Kidney tubule cell (primary cell): ENCODE data around the gene SRRM2.

Experiments
- DNase-seq: peaks from one replicate; pipeline ENCODE4 v3.0.0-alpha.2; 2018; ENCODE audit warnings: low spot score

The SRRM2 gene

DNA sequence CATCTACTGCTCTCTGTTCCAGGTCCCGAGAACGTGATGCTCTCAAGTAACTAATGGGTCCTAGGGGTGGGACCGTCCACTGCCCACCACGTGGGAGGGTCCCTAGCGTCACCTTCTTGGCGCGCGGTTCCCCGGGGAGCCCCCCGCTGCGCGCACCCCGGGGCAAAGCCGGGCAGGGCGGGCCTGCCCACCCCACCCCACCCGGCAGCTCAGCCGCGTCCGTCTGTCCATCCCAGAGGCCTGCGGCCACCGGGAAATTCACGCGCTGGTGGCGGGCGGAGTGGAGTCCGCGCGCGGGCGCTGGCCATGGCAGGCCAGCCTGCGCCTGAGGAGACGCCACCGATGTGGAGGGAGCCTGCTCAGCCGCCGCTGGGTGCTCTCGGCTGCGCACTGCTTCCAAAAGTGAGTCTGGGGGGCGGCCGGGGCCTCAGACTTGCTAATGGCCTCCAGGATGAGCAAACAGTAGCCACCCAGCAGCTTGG is 46.3 kb downstream of the SRRM2 start:
- no peak for DNase-seq

GRCh38 chr16:2799205-2799858 is 46.9 kb downstream of the SRRM2 start:
- no peak for DNase-seq

DNA sequence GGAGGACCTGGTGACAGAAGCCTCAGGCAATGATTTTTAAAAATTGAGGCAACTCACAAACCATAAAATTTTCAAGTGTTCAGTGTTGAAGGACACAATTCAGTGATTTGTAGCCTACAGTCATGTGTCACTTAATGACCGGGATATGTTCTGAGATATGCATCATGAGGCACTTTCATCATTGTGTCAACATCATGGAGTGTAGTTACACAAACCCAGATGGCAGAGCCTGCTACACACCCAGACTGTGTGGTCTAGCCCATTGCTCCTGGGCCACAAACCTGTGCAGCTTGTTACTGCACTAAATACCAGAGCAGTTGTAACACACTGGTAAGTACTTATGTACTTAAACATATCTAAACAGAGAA is 47.4 kb downstream of the SRRM2 start:
- DNase-seq: peak; percentile 61

DNA sequence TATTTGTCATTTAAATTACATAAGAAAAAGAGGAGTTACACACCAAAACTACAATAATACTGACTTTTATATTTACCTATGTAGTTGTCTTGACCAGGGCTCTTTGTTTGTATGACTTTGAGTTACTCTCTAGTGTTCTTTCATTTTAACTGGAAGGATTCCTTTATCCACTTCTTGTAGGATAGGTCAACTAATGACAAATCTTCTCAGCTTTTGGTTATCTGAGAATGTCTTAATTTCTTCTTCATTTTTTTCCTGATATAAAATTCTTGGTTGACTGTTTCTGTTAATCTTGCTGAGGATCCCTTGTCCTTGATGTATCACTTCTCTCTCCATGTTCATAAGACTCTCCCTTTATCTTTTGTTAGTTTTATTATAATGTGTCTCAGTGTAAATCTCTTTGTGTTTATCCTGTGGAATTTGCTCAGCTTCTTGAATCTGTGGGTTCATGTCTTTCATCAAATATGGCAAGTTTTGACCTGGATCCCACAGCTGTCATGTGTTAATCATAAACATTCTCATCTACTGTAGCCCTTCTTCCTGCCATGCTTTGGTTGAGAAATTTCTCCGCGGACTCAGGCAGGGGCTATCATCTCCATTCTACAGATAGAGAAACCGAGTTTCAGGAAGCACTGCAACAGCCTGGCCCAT is 51.2 kb downstream of the SRRM2 start:
- DNase-seq: no peak

GRCh38 chr16:2804728-2805127 is 52.3 kb downstream of the SRRM2 start:
- no peak for DNase-seq

GRCh38 chr16:2806286-2806685 is 53.8 kb downstream of the SRRM2 start:
- no peak for DNase-seq

DNA sequence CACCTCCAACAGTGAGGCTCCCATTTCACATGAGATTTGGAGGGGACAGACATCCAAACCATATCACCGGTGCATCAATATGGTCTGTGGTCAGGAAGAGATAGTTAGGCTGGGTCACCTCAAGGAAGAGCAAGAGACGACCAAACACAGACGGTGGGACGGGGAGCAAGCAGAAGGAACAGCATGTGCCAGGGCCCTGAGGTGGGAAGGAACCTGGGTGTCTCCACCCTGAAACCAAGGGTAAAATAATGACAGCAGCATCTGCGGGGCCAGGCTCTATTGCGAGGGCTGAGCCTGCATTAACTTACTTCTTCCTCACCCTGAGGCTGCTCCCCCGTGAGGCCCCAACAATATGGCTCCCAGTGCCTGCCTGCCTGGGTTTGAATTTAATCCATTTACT is 55.7 kb downstream of the SRRM2 start:
- DNase-seq: no peak

DNA sequence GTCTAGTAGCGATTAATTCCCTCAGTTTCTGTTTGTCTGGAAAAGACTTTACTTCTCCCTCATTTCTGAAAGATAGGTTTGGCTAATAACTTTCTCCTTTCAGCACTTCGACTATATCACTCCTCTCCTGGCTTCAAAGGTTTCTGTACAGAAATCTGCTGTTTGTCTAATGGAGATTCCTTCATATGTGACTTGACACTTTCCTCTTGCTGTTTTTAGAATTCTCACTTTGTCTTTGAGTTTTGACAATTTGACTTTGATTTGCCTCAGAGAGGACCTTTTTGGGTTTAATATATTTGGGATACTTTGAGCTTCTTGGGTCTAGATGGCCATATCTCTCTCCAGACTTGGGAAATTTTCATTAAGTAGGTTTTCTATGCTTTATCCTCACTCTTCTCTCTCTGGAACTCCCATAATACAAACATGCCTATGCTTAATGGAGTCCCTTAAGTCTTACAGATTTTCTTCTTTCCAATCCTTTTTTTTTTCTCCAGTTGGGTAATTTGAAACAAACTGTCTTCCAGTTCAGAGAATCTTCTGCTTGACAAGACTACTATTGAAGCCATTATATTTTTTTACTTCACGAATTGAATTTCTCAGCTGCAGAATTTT is 56.8 kb downstream of the SRRM2 start:
- DNase-seq: no peak

DNA sequence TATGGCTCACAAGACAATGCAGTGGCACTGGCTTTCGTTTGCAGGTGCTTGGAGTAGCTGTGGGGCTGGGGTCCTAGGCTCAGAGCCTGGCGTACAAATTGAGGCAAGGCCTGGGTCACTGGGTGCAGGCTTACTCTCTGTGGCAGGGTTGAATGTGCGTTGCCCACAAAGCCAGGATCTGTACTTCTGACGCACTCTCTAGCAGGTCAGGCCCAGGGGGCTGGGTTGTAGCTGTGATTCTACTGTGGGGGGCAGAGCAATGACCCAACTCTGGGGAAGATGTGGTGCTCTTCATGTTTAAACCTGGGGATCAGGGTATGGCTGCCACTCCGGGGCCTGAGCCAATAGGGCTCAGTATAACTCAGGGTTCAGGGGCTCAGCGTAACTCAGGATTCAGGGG is 58.2 kb downstream of the SRRM2 start:
- DNase-seq: no peak

DNA sequence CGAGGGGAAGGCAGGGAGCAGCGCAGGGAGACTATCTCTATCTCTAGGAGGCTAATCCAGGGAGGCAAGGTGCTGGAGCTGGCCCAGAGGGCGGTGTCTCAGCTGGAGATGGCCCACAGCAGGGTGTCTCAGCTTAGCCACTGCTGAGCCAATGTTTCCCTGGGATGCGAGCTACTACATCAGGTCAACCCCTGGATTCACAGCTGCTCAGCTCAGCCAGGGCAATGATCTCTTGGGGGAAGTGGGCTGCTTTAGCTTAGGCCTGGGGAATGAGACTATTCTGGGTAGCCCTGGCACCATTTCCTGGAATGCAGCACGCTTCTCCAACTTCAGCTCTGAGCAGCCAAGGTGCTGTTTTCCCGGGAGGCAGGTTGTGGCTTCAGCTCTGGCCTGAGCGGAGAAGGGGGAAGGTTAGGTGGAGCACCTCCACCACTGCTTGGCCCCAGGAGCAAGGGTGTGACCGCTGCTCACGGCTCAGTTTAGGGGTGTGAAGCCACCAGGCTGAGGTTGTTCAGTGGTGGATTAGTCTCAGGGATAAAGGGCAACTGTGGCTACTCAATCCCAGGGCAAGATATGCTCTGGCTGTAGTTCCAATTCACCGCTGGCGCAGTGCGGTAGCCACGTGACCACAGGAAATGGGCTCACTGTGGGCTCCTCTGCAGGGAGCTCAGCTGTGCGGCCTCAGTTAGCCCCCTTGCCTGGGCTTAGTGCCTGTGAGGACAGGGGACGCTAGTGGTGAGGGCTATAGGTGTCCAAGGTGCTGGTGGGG is 59.4 kb downstream of the SRRM2 start:
- no peak for DNase-seq

- DNase-seq: no peak
These were observed 61.4 kb downstream of the SRRM2 start for GRCh38 chr16:2813771-2814221.

- DNase-seq: no peak
These were observed 62.3 kb downstream of the SRRM2 start for GRCh38 chr16:2814551-2815298.

DNA sequence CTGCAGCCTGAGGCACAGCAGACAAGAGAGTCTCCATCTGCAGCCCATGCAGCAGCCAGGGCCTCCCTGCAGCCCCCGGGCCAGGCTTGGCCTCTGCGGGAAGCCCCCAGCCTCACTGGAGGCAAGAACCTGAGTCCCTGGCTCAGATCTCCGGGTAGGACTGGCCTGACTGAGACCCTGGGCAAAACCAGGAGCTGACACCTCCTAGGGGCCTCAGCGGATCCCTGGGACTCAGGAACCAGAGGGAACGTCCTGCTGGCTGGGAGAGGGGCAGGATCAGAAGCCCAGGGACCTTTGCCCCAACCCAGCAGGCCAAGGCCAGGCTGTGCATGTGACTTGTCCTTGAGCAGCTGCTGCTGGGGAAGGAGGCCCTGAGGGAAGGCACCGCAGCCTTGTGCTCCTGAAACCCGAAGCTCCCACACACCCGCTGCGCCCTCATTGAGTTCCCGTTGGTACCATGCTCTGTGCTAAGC is 62.9 kb downstream of the SRRM2 start:
- no peak for DNase-seq

DNA sequence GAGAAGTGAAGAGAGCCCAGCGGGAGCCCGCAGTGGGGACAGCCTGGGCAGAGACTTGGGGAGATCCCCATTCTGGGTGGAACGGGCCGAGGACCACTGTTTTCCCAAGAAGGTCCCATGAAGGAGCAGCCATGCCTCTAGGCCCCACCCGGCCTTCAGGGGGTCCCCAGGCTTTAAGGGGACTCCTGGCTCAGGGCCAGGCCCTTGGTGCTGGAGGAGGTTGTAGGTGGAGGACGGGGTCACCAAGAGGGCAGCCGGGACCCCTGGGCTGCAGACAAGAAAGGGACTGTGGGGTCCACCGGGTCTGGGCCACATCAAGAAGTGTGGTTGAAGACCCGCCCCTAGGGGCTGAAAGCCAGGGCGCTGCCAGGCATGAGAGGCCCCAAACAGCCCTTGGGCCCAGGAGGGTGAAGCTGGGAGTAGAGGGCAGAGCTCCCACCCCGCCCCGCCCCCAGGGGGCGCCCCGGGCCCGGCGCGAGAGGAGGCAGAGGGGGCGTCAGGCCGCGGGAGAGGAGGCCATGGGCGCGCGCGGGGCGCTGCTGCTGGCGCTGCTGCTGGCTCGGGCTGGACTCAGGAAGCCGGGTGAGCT is 64.4 kb downstream of the SRRM2 start, which contains the start of gene PRSS21:
TSS of gene PRSS21 (plus strand) at position 487 of the 589 bp plus-strand sequence. CDS start at position 519, 32 bp downstream.
- no peak for DNase-seq

DNA sequence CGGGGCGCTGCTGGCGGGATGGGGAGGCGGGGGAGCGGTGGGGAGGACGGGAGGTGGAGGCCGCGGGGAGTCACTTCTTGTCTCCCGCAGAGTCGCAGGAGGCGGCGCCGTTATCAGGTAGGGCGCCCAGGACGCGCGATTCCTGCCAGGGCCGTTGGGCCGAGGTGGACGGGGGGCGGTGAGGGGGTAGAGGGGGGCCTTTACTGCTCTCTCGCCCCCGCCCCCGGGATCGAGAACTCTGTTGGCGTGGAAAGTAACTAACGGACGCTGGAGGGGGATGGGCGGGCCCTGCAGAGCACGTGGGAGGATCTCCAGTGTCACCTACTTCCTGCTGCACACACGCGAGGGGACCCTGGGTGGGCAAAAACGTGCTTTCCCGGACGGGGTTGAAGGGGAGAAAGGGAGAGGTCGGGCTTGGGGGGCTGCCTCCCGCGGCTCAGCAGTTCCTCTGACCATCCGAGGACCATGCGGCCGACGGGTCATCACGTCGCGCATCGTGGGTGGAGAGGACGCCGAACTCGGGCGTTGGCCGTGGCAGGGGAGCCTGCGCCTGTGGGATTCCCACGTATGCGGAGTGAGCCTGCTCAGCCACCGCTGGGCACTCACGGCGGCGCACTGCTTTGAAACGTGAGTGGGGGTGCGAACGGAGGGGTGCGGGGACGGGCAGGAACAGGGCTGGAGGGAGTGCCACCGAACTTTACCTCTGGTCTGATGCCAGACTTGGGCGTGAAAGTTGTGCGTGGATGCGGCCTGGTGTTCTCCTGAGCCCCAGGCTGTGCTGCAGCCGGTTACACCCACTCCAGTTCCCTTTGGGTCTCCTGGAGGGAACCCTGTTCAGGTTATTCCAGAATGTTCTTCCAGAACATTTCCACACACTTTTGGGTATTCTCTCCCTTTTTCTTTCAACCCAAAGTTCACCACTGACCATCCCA is 65.2 kb downstream of the SRRM2 start:
- no peak for DNase-seq

DNA sequence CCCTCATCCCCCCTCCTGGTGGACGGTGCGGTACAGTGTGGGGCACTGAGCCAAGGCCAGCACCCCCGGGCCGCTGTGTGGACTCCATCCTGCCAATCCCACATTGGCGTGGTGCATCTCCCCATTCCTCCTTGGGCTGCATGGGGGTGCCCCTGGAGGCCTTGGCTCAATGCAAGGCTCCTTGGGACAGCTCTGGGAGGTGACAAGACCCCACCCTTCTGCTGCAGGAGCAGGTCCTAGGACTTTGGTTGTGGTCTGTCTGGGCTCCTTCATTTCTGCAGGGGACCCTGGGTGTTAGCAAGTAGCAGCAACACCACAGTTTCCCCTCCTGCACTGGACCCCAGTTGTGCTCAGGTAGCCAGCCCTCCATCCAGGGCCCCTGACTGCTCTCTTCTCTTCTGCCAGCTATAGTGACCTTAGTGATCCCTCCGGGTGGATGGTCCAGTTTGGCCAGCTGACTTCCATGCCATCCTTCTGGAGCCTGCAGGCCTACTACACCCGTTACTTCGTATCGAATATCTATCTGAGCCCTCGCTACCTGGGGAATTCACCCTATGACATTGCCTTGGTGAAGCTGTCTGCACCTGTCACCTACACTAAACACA is 65.9 kb downstream of the SRRM2 start:
- DNase-seq: no peak

DNA sequence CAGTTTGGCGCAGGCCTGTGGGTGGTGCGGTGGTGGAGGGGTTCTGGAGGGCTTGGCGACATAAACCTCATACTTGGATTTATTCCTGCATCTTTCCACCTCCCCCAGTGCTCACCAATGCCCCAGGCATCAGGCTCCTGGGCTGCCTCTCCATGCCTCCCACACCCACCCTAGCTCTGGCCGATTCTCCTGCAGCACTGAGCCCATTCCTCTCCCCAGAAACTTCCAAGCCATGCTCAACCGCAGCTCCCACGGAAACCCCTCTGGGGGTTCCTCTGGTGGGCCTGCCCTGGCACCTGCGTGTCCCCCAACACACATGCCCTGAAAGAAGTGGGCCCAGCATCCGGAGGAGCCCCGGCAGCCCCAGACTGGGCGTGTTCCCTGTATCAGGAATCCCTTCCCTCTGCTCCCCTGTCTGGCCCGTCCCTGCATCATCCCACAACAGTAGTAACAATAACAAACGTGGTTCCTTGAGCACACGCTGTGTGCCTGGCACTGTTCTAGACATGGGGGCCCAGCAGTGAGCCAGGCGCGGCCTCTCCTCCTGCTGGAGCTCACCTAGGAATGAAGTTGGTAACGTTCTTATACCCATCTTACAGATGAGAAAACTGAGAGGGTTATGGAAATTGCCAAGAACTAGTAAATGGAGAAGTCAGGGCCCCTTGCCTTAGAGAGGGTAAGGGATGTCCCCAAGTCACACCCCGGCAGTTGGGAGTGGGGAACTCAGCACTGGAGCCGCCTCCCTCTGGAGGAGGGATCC is 66.9 kb downstream of the SRRM2 start:
- DNase-seq: no peak

GRCh38 chr16:2819939-2820835 is 67.7 kb downstream of the SRRM2 start:
- no peak for DNase-seq
